Renal cortical epithelial cell (primary cell): ENCODE results near the gene SPINT2. TPM values are rescaled to one million over a fixed set of nuclear protein-coding genes. Genes with fewer than 3 reads are reported as not detected.

Source experiments
- DNase-seq: peaks from one replicate; pipeline ENCODE4 v3.0.0-alpha.2; 2011; ENCODE audit warnings: low read depth
- total RNA-seq: library from RNA; depleted of rRNA; stranded (reverse); fragments of >200 nt; gene quantifications from 2 replicates; pipeline ENCODE4 v1.2.3, GENCODE V29; 2014

The SPINT2 gene
- total RNA-seq, 1 donor from 2014 or later = 535 TPM

DNA sequence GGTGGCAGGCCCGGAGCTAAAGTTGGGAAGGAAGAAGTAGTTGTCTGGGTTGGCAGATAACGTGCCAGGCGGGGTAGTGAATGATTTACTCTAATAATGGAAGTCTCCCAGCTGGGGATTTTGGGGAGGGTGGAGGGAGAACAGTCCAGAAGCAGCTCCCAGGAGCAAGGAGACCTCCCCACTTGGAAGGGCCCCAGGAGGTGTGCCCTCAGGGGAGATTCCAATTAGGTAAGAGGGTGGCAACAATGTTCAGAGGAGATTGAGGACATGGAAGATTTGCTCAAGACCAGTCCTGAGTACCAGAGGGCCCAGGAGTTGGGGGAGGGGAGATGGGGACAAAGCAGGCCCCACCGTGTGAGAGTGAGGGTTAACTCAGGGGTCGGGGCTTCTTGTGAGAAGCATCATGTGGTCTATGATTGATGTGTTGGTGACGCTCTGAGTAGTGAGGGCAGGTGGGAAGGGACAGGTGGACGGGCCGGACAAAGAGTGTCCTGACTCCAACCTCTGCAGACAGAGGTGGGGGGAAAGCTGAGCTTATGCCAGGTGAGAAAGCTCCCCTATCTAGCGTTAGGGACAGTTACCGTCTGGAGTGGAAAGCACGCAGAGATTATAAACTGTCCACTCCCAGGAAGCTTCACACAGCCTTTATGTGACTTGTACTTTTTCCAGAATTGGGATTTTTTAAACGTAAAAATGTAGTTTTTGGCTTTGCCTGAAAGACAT is 3.5 kb downstream of the SPINT2 start:
- DNase-seq = peak; percentile 78

DNA sequence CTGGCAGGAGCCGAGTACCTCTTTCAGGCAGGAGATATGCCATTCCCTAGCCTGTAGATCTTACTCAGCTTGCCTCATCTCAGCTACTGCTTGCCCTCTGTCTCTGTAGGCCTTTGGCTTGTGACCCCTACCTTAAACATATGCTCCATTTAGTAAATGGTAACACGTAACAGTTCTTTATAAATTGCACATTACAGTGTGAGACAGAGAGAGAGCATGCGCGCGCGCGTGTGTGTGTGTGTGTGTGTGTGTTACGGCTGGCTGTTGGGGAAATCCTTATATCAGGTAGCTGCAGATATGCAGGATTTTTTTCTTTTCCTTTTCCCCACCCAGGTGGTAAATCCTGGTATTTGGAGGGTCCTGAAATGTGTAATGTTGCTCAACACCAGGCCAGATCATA is 4.2 kb downstream of the SPINT2 start:
- no peak for DNase-seq

DNA sequence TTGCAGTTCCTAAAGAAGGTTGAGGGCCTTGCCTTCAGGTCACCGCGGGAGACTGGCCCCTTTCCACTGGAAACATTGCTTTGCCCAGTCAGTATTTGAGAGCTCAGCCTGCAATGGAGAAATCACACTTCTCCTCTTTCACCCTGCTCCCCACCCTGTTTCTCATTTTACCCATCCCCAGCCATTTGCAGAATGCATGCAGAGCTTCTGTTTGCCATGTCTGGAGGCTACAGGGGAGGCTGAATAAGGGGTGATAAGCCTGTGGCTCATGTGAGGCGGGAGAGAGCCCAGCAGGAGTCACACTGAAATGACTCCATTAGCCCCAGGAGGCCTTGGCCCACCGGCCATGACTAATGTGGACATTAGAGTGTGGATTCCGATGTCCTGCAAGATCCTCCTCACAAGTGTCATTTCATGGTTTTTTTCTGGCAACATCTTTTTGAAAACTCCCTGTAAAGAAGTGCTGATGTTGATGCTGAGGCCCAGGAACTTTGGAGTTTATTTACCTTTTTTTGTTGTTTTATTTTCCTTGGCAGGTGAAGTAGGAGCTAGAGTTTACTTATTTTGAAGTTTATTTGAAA is 6.3 kb downstream of the SPINT2 start:
- peak; percentile 41 for DNase-seq

DNA sequence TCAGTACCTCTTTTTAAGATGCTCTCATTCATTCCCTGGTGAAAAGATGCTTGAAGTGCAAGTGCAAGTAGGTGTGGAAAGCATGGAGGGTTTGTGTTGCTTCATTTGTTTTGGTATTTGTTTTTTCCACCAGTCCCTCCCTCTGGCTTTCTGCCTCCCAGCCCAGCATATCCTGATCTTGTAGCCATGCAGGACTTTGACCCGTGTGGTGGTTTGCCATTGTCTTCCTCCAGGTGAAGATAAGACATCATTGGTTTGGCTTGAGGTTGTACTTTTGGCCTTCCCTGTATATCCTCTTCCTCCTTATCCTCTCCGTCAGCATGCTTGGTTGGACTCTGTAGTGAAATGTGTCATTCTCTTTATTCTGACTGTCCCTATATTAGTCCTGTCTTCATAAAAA is 9.1 kb downstream of the SPINT2 start:
- peak; percentile 66 for DNase-seq

DNA sequence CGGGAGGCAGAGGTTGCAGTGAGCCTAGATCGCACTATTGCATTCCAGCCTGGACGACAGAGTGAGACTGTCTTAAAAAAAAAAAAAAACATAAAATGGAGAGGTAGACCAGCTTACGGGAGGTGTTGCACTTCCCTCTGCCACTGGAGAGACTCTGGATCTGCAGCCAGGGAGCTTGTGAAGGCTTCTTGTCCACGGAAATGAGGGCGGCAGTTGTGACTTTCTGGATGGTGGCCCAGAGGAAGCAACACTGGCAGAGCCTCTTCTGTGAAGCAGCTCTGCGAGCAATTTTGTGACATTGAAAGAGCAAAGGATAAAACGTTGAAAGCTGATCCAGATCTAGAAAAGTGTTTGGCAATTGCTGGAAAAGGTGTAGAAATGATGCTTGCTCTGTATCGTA is 10.4 kb downstream of the SPINT2 start:
- DNase-seq = no peak

DNA sequence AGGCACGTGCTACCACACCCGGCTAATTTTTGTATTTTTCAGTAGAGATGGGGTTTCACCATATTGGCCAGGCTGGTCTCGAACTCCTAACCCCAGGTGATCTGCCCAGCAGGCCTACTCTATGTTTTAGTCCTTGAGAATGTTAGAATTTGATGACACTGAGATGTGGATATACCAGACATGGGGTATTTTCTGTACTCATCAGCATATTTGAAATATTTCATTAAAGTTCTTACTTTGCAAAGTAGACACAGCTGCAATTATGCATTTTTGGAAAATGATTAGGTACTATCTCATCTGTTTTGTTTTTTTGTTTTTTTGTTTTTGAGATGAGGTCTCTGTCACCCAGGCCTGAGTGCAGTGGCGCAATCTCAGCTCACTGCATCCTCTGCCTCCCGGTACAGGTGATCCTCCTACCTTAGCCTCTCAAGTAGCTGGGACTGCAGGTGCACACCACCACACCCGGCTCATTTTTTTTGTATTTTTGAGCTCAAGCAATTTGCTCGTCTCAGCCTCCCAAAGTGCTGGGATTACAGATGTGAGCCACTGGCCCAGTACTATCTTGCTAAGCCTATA is 12.7 kb downstream of the SPINT2 start:
- no peak for DNase-seq

DNA sequence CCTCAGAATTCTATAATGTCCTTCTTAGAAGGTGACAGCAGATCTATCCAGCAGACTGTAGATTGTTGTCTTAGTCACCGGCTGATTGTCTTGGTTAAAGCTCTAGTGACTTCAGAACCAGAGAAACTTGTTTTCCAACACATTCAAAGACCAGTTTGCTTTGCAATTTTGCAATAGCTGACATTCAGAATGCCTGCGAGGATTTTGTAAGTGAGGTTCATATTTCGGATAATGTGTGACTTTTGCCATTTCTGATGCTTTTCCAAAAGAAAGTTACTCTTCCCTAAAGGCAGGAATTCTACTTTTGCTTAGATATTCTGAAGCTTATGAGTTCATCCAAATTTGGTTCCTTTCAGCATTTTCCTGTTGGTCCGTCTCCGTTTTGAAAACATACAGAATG is 13.2 kb downstream of the SPINT2 start:
- DNase-seq = peak; percentile 50

DNA sequence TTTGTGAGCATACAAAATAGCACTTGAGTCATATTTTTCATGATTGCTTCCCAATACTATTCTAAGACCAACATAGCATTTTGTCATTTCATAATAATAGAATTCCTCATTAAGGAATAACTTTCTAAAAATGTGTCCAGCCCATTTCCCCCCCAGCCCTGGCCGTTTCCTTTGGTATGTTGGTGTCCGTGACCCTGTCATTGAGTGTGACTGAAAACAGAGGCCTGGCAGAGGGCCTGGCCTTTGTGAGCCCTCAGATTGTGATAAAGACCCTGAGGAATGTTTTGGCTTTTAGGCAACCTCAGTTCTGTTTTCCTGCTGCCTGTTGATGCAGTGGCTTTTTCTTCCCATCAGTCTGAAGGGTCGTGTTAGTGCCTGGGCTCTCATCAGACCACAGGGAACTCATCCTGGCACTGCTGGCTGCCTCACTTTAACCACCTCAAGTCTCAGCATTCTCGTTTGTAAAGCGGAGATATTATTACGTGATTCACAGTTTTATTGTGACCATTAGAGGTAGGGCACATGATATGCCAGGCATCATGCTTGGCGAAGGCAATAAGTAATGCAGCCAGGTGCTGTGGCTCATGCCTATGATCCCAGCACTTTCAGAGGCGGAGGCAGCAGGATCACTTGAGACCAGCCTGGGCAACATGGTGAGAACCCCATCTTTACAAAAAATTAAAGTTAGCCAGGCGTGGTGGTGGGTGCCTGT is 13.8 kb downstream of the SPINT2 start:
- no peak for DNase-seq

DNA sequence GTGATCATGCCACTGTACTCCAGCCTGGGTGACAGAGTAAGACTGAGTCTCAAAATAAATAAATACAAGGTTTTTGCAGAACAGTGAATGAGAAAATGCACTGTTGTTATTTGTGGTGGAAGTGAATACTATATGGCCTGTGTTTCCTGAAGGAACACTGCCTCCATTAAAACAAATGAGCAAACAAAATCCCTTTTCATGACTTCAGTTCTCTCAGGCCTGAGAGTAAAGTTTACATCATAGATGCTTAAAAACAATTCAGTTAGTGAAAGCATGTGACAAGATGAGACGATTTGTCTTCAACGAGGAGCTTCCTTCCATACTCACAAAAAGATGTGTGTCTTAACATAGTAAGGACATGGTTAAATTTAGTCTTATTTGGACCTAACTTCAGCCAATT is 14.4 kb downstream of the SPINT2 start:
- no peak for DNase-seq

DNA sequence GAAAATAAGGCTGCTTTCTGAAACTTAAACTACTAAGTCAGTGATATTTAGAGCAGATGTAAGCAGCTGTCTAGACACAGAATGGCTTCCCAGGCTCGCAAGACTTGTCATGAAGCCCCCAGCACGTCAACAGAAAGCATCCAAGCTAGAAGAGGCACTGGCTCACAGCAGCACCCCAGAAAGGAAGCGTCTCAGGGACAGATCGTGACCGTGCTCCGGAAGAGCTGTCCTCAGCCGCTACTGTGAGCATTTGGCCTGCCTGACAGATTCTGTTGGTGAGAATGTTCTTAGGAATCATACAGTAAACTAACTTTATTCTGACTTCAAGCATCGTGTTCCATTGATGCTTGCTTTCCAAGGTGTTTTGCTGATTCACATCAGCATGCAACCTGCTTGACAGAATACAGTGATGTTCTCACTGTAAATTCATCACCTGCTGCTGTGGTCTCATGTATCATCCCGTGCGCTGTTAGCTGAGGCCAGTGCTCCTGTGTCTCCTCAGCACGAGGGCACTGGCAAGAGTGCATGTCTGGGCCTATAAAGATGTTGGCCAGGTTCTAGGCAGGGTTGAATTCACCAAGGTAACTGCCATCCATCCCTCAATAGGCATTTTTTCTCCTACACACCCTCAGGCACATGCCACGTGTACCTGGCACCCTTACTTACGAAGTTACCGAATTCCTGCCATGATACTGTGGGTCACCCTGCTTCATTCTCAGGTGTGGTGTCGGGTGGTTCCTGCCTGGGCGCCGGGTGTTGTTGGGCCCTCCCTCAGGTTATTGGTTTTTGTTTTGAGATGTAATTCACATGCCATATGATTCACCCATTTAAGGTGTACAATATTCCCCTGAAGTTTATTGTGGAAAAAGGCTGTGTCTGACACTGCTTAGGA is 15.9 kb downstream of the SPINT2 start:
- DNase-seq = no peak

DNA sequence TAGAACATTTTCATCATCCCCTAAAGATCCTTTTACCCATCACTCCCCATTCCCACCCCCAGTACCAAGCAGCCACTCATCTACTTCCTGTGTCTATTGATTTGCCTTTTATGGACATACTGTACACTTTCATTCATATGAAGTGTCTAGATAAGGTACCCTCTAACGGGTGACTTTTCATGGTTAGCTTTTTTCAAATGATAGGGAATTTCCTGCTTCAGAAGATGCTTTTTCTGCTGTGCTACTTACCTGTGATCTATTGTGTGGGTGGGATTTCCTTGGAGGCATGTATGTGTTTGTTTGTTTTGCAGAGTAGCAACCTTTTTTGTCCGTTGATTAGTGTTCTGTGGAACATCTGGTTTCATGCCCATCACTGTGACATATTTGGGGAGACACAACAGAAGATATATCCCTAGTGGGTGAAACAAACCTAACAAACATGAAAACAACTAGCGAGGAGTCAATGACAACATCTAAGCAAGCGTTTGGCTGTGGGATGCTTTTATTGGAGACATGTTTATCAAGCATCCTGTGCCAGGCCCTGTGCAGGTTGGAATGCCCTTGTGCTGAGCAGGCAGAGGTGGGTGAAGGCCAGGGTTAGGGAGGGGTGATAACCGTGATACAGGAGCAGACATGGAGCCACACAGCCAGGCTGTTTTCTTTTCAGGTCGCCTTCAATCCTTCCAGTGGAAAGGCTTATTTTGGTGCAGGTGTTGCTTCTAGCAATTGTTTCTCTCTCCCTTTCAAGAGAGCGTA is 17.6 kb downstream of the SPINT2 start:
- no peak for DNase-seq

DNA sequence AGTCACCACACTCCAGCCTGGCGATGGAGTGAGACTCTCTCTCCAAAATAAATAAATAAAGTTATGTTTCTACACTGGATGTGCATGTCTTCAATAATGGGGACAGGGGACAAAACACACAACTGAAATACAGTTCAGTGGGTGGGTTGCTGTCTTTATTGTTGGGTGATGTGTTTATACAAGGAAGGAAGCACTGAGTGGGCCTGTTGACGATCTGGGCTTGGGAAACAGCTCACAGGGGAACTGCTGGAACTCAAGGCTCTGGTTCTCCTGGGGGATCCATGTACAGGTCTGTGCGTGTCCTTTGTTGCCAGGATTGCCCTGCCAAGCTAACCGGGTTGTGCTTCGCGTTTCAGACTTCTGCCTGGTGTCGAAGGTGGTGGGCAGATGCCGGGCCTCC is 18.9 kb downstream of the SPINT2 start:
- no peak for DNase-seq

DNA sequence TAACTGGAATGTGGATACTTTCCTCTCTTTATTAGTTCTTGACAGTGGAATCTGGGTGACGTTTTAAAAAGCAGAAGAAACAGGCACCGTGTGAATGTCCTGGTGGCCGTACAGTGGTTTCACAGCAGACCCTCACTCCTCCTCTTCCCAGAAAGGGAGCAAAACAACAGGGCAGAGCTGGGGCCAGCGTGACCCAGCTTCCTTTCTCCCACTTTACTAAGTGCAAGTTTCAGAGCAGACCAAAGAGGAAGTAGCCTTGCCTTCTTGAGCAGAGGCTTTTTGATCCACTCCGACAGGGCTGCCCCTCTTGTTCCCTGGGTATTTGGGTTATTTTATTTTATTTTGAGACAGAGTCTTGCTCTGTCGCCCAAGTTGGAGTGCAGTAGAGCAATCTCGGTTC is 20.0 kb downstream of the SPINT2 start:
- DNase-seq = no peak

DNA sequence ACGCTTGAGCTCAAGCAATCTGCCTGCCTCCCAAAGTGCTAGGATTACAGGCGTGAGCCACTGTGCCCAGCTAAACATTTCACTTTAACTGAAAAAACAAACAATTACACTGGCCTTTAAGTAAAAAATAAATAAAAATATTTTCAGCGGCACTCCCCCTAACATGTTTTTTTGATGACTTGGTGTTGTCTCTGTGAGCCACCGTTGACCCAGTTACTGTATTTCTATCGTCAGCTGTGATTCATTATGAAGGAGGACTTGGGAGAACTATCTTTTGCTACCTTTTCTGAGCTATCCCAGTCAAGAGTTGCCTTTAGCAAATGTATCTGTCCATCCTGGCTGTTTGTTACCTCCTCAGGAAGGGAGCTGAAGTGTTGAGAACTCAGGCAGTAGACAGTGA is 21.2 kb downstream of the SPINT2 start:
- no peak for DNase-seq

DNA sequence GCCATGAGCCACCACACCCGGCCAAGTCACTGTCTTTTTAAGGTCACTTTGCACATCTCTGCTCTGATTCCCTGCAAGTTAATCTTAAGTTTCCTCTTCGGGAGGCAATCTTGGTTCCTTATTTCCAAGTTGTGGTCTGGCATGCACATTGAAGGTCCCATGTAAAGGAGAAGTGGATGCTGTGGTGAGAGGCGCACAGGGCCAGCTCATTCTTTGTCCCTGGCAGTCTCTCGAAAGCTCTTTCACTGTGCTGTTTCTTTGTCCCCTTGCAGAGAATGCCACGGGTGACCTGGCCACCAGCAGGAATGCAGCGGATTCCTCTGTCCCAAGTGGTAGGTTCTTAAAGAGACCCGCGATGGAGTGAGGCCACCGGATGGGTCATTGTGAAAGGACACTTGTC is 23.2 kb downstream of the SPINT2 start:
- DNase-seq = no peak

DNA sequence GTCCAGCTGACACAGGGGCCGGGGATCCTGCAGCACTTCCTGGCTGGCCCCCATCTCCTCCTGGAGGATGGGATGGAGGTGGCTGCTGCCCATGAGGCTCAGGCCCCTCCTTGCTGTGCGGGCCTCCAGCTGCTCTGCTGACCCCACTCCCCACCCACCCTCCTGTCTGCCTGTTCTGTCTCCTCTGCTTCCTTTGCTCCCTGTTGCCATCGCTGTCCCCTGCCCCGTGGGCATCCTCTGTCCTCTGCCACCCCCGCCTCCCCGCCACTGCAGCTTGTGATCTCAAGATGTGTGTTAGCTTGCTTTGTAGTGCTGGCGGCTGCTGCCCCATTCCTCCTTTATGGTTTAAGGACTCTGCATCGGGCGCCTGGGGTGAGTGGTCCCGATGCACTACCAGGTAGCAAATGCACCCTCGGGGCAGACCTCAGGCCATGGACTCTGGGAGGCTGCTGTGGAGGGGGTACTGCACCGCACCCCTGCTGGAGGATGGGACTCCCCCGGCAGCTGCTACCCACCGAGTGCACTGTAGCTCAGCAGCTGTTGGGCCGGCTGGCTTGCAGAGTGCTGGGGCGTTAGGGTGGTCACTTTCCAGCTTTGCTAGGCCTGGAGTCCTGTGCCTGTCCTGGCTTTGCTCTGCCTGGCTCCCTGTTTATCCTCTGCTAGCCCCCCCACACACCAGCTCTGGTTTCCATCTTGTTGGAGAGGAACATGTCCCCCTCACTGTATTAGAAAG is 23.9 kb downstream of the SPINT2 start:
- no peak for DNase-seq

DNA sequence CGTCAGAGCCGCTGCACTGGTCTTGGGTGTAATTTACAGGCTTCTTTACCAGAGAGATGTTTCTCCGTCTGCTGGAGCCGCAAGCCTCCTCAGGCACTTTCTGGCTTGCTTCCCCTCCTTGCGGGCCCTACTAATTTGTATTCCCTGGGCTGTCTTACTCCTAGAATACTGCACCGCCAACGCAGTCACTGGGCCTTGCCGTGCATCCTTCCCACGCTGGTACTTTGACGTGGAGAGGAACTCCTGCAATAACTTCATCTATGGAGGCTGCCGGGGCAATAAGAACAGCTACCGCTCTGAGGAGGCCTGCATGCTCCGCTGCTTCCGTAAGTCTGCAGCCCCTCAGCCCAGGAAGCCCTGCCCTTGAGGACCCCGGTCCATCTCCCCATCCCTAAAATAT is 25.6 kb downstream of the SPINT2 start:
- DNase-seq = no peak

DNA sequence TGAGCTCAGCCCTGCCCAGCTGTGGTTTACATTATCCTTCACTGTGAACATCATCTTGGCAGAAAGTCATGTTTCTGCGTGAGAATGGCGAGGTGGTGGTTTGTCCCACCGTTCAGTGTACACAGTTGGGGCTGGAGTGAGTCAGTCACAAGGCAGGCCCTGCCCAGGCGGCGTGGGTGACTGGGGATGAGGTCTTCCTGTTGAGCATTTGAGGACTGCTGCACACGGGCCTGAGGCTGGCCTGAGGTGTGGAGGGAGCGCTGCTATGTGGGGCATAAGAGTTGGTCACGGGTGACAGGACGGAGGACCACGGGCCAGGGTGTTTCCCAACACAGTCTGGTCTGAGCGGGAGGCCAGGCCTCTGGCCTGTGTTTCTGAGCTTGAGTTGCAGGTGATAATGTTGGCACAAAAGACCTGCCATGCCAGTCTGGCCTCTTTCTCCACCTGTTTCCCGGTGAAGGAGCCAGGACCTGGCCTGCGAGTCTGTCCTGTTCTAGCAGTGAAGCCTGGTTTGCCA is 26.3 kb downstream of the SPINT2 start:
- DNase-seq = peak; percentile 96

DNA sequence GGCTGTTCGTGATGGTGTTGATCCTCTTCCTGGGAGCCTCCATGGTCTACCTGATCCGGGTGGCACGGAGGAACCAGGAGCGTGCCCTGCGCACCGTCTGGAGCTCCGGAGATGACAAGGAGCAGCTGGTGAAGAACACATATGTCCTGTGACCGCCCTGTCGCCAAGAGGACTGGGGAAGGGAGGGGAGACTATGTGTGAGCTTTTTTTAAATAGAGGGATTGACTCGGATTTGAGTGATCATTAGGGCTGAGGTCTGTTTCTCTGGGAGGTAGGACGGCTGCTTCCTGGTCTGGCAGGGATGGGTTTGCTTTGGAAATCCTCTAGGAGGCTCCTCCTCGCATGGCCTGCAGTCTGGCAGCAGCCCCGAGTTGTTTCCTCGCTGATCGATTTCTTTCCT is 27.5 kb downstream of the SPINT2 start:
- no peak for DNase-seq

DNA sequence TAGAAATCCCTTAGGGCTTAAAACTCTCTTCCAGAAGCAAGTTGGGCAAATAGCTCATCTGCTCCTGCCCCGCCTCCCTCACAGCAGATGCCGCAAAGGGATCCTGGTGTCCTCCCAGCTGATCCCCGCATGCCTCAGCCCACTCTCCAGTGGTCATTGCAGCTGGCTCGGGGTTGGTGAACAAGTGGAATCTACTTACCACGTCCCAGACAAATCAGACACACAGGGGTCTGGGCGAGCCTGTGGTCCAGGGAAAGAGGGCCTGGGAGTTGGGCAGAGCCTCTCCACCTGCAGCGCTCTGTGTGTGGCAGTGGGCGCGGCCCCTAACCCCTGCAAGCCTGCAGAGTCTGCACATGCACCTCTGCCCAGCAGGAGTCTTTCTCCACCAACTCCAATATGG is 28.9 kb downstream of the SPINT2 start:
- no peak for DNase-seq
